Naive thymus-derived CD4-positive, alpha-beta T cell (primary cell): Measurements from ENCODE around the gene CRYBG2. TPM values are rescaled to one million over a fixed set of nuclear protein-coding genes. Genes with fewer than 3 reads are reported as not detected.
A peak's percentile ranks its signal among the peaks of the same experiment; 100 is the strongest.
"Not testable (repeated sequence)": the region's sequence is repeated elsewhere in the genome, so short reads cannot be mapped to it uniquely, and the experiment has no call there.

Experiments used
- ATAC-seq: fragments of 150-1000 bp; cut with Tn5 transposase; 2 replicates; pipeline ENCODE4 v1.10.0; 2021; ENCODE audit warnings: mild to moderate bottlenecking, moderate library complexity
- CTCF ChIA-PET: fragments of 350-600 bp; sonication (Branson Sonifier 250); formaldehyde crosslinking; loops from one replicate; lab custom pipeline; 2021; ENCODE audit warnings: antibody characterized with exemption; lab: Charles Lee
- POLR2A ChIA-PET: fragments of 350-600 bp; sonication (Branson Sonifier 250); formaldehyde crosslinking; loops from one replicate; lab custom pipeline; 2021; ENCODE audit warnings: antibody characterized with exemption, inconsistent platforms; lab: Charles Lee
- DNase-seq, 9 donors: peaks; one replicate each; pipeline versions ENCODE4 v3.0.0 to v3.0.0-alpha.2; 2020 to 2022; ENCODE audit warnings: mixed read lengths in 1 of 9
- H3K27ac ChIP-seq: one replicate; pipeline ENCODE4 v1.7.0; 2013; ENCODE audit warnings: mild to moderate bottlenecking, low read depth, low read length, moderate library complexity
- H3K27me3 ChIP-seq, 2 donors: one replicate each; pipeline ENCODE4 v1.7.0; 2013; ENCODE audit warnings: low read length in 2 of 2, mild to moderate bottlenecking in 2 of 2, moderate library complexity in 2 of 2; ENCODE audit not compliant: control insufficient read depth in 2 of 2, insufficient read depth in 2 of 2
- H3K36me3 ChIP-seq, 3 experiments: 1 replicate in 2 of 3; 2 replicates in 1 of 3; pipeline ENCODE4 v1.7.0; 2013; ENCODE audit warnings: low read length in 3 of 3, mild to moderate bottlenecking in 3 of 3, moderate library complexity in 1 of 3; ENCODE audit not compliant: insufficient read depth in 3 of 3, control insufficient read depth in 2 of 3
- H3K4me1 ChIP-seq, 2 donors: one replicate each; pipeline ENCODE4 v1.7.0; 2013; ENCODE audit warnings: low read length in 2 of 2, mild to moderate bottlenecking in 2 of 2, moderate library complexity in 1 of 2; ENCODE audit not compliant: control insufficient read depth in 2 of 2, insufficient read depth in 2 of 2
- H3K4me3 ChIP-seq: 2 replicates; pipeline ENCODE4 v1.7.0; 2013; ENCODE audit warnings: mild to moderate bottlenecking, low read length
- H3K9me3 ChIP-seq, 3 experiments: 1 replicate in 2 of 3; 2 replicates in 1 of 3; pipeline ENCODE4 v1.7.0; 2013; ENCODE audit warnings: low read length in 3 of 3; ENCODE audit not compliant: control insufficient read depth in 2 of 3
- H3K27ac Mint-ChIP-seq, 9 donors: one replicate each; pipeline ENCODE4 v1.8.0; 2020 to 2022; ENCODE audit warnings: mixed read lengths in 9 of 9, mild to moderate bottlenecking in 8 of 9, moderate library complexity in 5 of 9, inconsistent platforms in 2 of 9
- H3K27me3 Mint-ChIP-seq, 5 donors: one replicate each; pipeline ENCODE4 v1.8.0; 2021 to 2022; ENCODE audit warnings: mixed read lengths in 5 of 5, mild to moderate bottlenecking in 1 of 5
- H3K36me3 Mint-ChIP-seq, 5 donors: one replicate each; pipeline ENCODE4 v1.8.0; 2020 to 2022; ENCODE audit warnings: mixed read lengths in 5 of 5, mild to moderate bottlenecking in 3 of 5, inconsistent platforms in 1 of 5
- H3K4me1 Mint-ChIP-seq, 7 donors: one replicate each; pipeline ENCODE4 v1.8.0; 2020 to 2022; ENCODE audit warnings: mixed read lengths in 7 of 7, mild to moderate bottlenecking in 3 of 7, inconsistent platforms in 1 of 7
- H3K4me3 Mint-ChIP-seq, 10 donors: one replicate each; pipeline ENCODE4 v1.8.0; 2020 to 2022; ENCODE audit warnings: mild to moderate bottlenecking in 10 of 10, mixed read lengths in 10 of 10, moderate library complexity in 6 of 10, inconsistent platforms in 2 of 10
- H3K9me3 Mint-ChIP-seq, 11 donors: one replicate each; pipeline ENCODE4 v1.8.0; 2020 to 2022; ENCODE audit warnings: mixed read lengths in 11 of 11, mild to moderate bottlenecking in 4 of 11, inconsistent platforms in 1 of 11, moderate library complexity in 1 of 11
- intact Hi-C, 2 donors: fragments of 100-400 bp; cut with micrococcal nuclease; formaldehyde crosslinking; loops; one replicate each; pipeline ENCODE4 v1.15.1; 2023
- polyA plus RNA-seq, 2 donors: library from polyadenylated mRNA; unstranded; fragments of 300-500 nt; fragmentation: Illumina TruSeq; gene quantifications; one replicate each; pipeline ENCODE4 v1.2.3, GENCODE V29; 2021
- total RNA-seq, 6 experiments: library from RNA in 5 of 6; stranded (reverse) in 5 of 6; gene quantifications; 1 replicate in 5 of 6; 2 replicates in 1 of 6; pipeline ENCODE4 v1.2.3 and lab custom pipeline; 2021 to 2026

CRYBG2 gene
- total and polyA plus RNA-seq, 7 experiments from 2014 or later, result 0.59 to 1.5 (median 1.1) TPM; not detected in 2

- H3K9me3 Mint-ChIP-seq, ATAC-seq, H3K4me3 ChIP-seq, H3K9me3 ChIP-seq, H3K4me3 Mint-ChIP-seq, intact Hi-C loops, H3K27me3 Mint-ChIP-seq, DNase-seq, H3K27me3 ChIP-seq: not testable (repeated sequence)
- Mint-ChIP-seq H3K4me1 (peaks cover 35 to 78% (median 63%) of the 10 kb centered on the region in 7 donors), H3K27ac (peak overlapping the region; percentile 13 to 97 (median 94)), H3K36me3 (peaks cover 0 to 25% (median 3%) of the 10 kb centered on the region in 5 donors)
- H3K36me3 ChIP-seq, result peaks cover 0 to 18% (median 0%) of the 10 kb centered on the region in 3 experiments
- H3K4me1 ChIP-seq, result peaks cover 46 to 57% of the 10 kb centered on the region in 2 donors
- ChIA-PET POLR2A (interaction anchor here (0.9 to 26.8 kb wide), 3 partner anchors 8 to 21 kb away, joined by 3 to 1967 read pairs (median 109); partner anchors contain the start of genes CD52, SH3BGRL3 and UBXN11), CTCF (interaction anchor here (1.1 to 1.3 kb wide), 3 partner anchors 15 to 26 kb away, joined by 3 to 6 read pairs (median 4); no protein-coding TSS in a partner anchor)
- H3K27ac ChIP-seq, result peak overlapping the region; percentile 40
Measured at GRCh38 chr1:26292735-26293134, 61.2 kb downstream of the CRYBG2 start.

GRCh38 chr1:26291939-26292338, 62.0 kb downstream of the CRYBG2 start:
- ChIA-PET POLR2A (interaction anchor here (10.1 to 26.8 kb wide), 2 partner anchors 13 to 22 kb away, joined by 109 to 1967 read pairs; partner anchors contain the start of genes CD52, SH3BGRL3 and UBXN11), CTCF (no interaction called here)
- H3K4me1 ChIP-seq, result peaks cover 54 to 65% of the 10 kb centered on the region in 2 donors
- H3K27me3 ChIP-seq, result no peaks in the 10 kb centered on the region
- ATAC-seq, result no peak
- no peak overlapping the region for H3K4me3 ChIP-seq
- peaks cover 43 to 86% (median 71%) of the 10 kb centered on the region in 7 donors for H3K4me1 Mint-ChIP-seq
- no peak for DNase-seq
- peak overlapping the region; percentile 85 to 99 (median 96) for H3K27ac Mint-ChIP-seq
- no peaks in the 10 kb centered on the region for H3K9me3 Mint-ChIP-seq
- intact Hi-C loops, result no loop called here
- peak overlapping the region in 7 of 10 donors; percentile 17 to 81 (median 58) for H3K4me3 Mint-ChIP-seq
- peaks cover 0 to 13% (median 0%) of the 10 kb centered on the region in 3 experiments for H3K36me3 ChIP-seq
- H3K27me3 Mint-ChIP-seq, result no peaks in the 10 kb centered on the region
- H3K27ac ChIP-seq, result peak overlapping the region; percentile 86
- peaks cover 0 to 25% (median 3%) of the 10 kb centered on the region in 5 donors for H3K36me3 Mint-ChIP-seq
- no peaks in the 10 kb centered on the region for H3K9me3 ChIP-seq

- no peaks in the 10 kb centered on the region for H3K9me3 ChIP-seq
- intact Hi-C loops, result no loop called here
Measured at GRCh38 chr1:26291433-26291832, 62.5 kb downstream of the CRYBG2 start.

GRCh38 chr1:26290882-26291261, 63.1 kb downstream of the CRYBG2 start:
- CTCF ChIA-PET, result interaction anchor here (1.0 to 17.9 kb wide), 4 partner anchors 9 to 32 kb away, joined by 3 to 541 read pairs (median 67); partner anchors contain the start of genes CD52, SH3BGRL3 and UBXN11
- Mint-ChIP-seq H3K27me3 (no peaks in the 10 kb centered on the region), H3K9me3 (no peaks in the 10 kb centered on the region), H3K27ac (peak overlapping the region; percentile 85 to 99 (median 96)), H3K36me3 (peaks cover 0 to 19% (median 0%) of the 10 kb centered on the region in 5 donors), H3K4me3 (peak overlapping the region in 8 of 10 donors; percentile 6 to 78 (median 66)), H3K4me1 (peaks cover 52 to 90% (median 76%) of the 10 kb centered on the region in 7 donors)
- intact Hi-C loops, result no loop called here
- DNase-seq (no peak), ATAC-seq (no peak)
- POLR2A ChIA-PET, result interaction anchor here (1.2 to 26.8 kb wide), 4 partner anchors 12 to 141 kb away, joined by 4 to 1967 read pairs (median 56); partner anchors contain the start of genes CD52, DHDDS, SH3BGRL3 and UBXN11
- H3K4me1 ChIP-seq, result peaks cover 65 to 75% of the 10 kb centered on the region in 2 donors
- peaks cover 0 to 3% (median 0%) of the 10 kb centered on the region in 3 experiments for H3K36me3 ChIP-seq
- H3K27ac ChIP-seq, result peak overlapping the region; percentile 86
- no peaks in the 10 kb centered on the region for H3K9me3 ChIP-seq
- H3K27me3 ChIP-seq, result no peaks in the 10 kb centered on the region
- no peak overlapping the region for H3K4me3 ChIP-seq

More at GRCh38 chr1:26291433-26291832, 62.5 kb downstream of the CRYBG2 start:
- no peaks in the 10 kb centered on the region for H3K9me3 Mint-ChIP-seq
- CTCF ChIA-PET, result interaction anchor here (1.1 kb wide), 1 partner anchor 8 kb away, joined by 3 read pairs; no protein-coding TSS in a partner anchor
- Histone ChIP-seq H3K4me3 (no peak overlapping the region), H3K4me1 (peaks cover 59 to 70% of the 10 kb centered on the region in 2 donors), H3K27me3 (no peaks in the 10 kb centered on the region), H3K36me3 (peaks cover 0 to 8% (median 0%) of the 10 kb centered on the region in 3 experiments), H3K27ac (peak overlapping the region; percentile 86)
- DNase-seq (no peak), ATAC-seq (no peak)
- H3K36me3 Mint-ChIP-seq, result peaks cover 0 to 24% (median 3%) of the 10 kb centered on the region in 5 donors
- POLR2A ChIA-PET, result interaction anchor here (10.1 to 26.8 kb wide), 2 partner anchors 13 to 22 kb away, joined by 109 to 1967 read pairs; partner anchors contain the start of genes CD52, SH3BGRL3 and UBXN11
- peak overlapping the region in 5 of 10 donors; percentile 17 to 78 (median 58) for H3K4me3 Mint-ChIP-seq
- peak overlapping the region; percentile 85 to 99 (median 96) for H3K27ac Mint-ChIP-seq
- no peaks in the 10 kb centered on the region for H3K27me3 Mint-ChIP-seq
- H3K4me1 Mint-ChIP-seq, result peaks cover 46 to 90% (median 74%) of the 10 kb centered on the region in 7 donors

- no peaks in the 10 kb centered on the region for H3K27me3 ChIP-seq
- Mint-ChIP-seq H3K36me3 (peaks cover 0 to 13% (median 0%) of the 10 kb centered on the region in 5 donors), H3K4me1 (peaks cover 55 to 91% (median 75%) of the 10 kb centered on the region in 7 donors), H3K9me3 (no peaks in the 10 kb centered on the region), H3K4me3 (peak overlapping the region; percentile 42 to 83 (median 72)), H3K27ac (peak overlapping the region; percentile 85 to 99 (median 96)), H3K27me3 (no peaks in the 10 kb centered on the region)
- H3K36me3 ChIP-seq, result no peaks in the 10 kb centered on the region
- H3K9me3 ChIP-seq, result no peaks in the 10 kb centered on the region
- H3K4me1 ChIP-seq, result peaks cover 71 to 81% of the 10 kb centered on the region in 2 donors
- ChIA-PET CTCF (interaction anchor here (1.0 to 17.9 kb wide), 5 partner anchors 9 to 32 kb away, joined by 3 to 541 read pairs (median 10); partner anchors contain the start of genes CD52, SH3BGRL3 and UBXN11), POLR2A (interaction anchor here (1.2 to 26.8 kb wide), 4 partner anchors 12 to 142 kb away, joined by 4 to 1967 read pairs (median 56); partner anchors contain the start of genes CD52, DHDDS, SH3BGRL3 and UBXN11)
- DNase-seq (no peak), ATAC-seq (peak; percentile 49)
- peak overlapping the region; percentile 10 for H3K4me3 ChIP-seq
- H3K27ac ChIP-seq, result peak overlapping the region; percentile 86
- intact Hi-C loops, result no loop called here
Measured at GRCh38 chr1:26290122-26290881, 63.6 kb downstream of the CRYBG2 start.
